HEK293 (cell line): ENCODE measurements around the gene KIRREL3.
A peak's percentile ranks its signal among the peaks of the same experiment; 100 is the strongest.

Experiments
- CTCF ChIA-PET: fragments of 350-600 bp; formaldehyde crosslinking; extraction: SDS; loops from one replicate; lab custom pipeline; 2021; ENCODE audit warnings: antibody characterized with exemption; lab: Yijun Ruan, JAX
- POLR2A ChIA-PET: fragments of 300-600 bp; formaldehyde crosslinking; extraction: SDS; loops from one replicate; lab custom pipeline; 2020; ENCODE audit warnings: antibody characterized with exemption, inconsistent platforms; lab: Yijun Ruan, JAX
- H3K27ac ChIP-seq: fragments of 200-500 bp; sonication (Bioruptor generic); 2 replicates; pipeline ENCODE4 v1.5.1; 2014; ENCODE audit warnings: low read depth, low read length, control low read depth, inconsistent platforms; ENCODE audit errors: extremely low read depth
- H3K36me3 ChIP-seq, 2 experiments: fragments of 200-500 bp in 1 of 2; sonication (Bioruptor generic) in 1 of 2; 1 replicate in 1 of 2; 2 replicates in 1 of 2; pipeline ENCODE4 v1.5.1; 2014 to 2017; ENCODE audit warnings: inconsistent platforms in 2 of 2, low read length in 2 of 2; ENCODE audit not compliant: control insufficient read depth in 2 of 2, insufficient read depth in 1 of 2
- H3K4me1 ChIP-seq: fragments of 200-500 bp; sonication (Bioruptor generic); 2 replicates; pipeline ENCODE4 v1.5.1; 2014; ENCODE audit warnings: mild to moderate bottlenecking, low read length, inconsistent platforms; ENCODE audit not compliant: control insufficient read depth, insufficient read depth
- H3K4me3 ChIP-seq: 2 replicates; pipeline ENCODE4 v1.5.1; 2011; ENCODE audit warnings: low read depth, mild to moderate bottlenecking, control low read depth, low read length, moderate library complexity
- H3K9me3 ChIP-seq: fragments of 200-500 bp; sonication (Bioruptor generic); 2 replicates; pipeline ENCODE4 v1.5.1; 2014; ENCODE audit warnings: low read depth, low read length, inconsistent platforms; ENCODE audit not compliant: control insufficient read depth, insufficient read depth
- MEIS1 ChIP-seq: sonication (generic); formaldehyde crosslinking; IDR thresholded peaks from 2 replicates; pipeline ENCODE4 v1.8.1; 2022; ENCODE audit warnings: missing genetic modification reagents, mild to moderate bottlenecking, borderline replicate concordance
- REPIN1 ChIP-seq: fragments of 450-650 bp; formaldehyde crosslinking; IDR thresholded peaks from 2 replicates; pipeline ENCODE4 v1.5.1; 2017; ENCODE audit warnings: missing biosample characterization, missing genetic modification characterization, low read depth
- REST ChIP-seq: fragments of 450-650 bp; formaldehyde crosslinking; IDR thresholded peaks from 2 replicates; pipeline ENCODE4 v1.5.1; 2016; ENCODE audit warnings: missing biosample characterization, missing genetic modification characterization
- ZNF37A ChIP-seq: fragments of 450-650 bp; IDR thresholded peaks from 2 replicates; pipeline ENCODE4 v1.5.1; 2018; ENCODE audit warnings: missing biosample characterization, missing genetic modification characterization
- ZNF433 ChIP-seq: fragments of 450-650 bp; formaldehyde crosslinking; IDR thresholded peaks from 2 replicates; pipeline ENCODE4 v1.5.1; 2016; ENCODE audit warnings: missing biosample characterization, missing genetic modification characterization, low read depth
- ZNF585B ChIP-seq: fragments of 450-650 bp; formaldehyde crosslinking; IDR thresholded peaks from 2 replicates; pipeline ENCODE4 v1.5.1; 2016; ENCODE audit warnings: missing biosample characterization, missing genetic modification characterization
- ZNF670 ChIP-seq: fragments of 450-650 bp; formaldehyde crosslinking; IDR thresholded peaks from 2 replicates; pipeline ENCODE4 v1.5.1; 2016; ENCODE audit warnings: missing biosample characterization, missing genetic modification characterization, low read depth
- ZNF792 ChIP-seq: fragments of 450-650 bp; formaldehyde crosslinking; IDR thresholded peaks from 2 replicates; pipeline ENCODE4 v1.5.1; 2016; ENCODE audit warnings: missing biosample characterization, missing genetic modification characterization
- ZSCAN18 ChIP-seq: fragments of 450-650 bp; formaldehyde crosslinking; IDR thresholded peaks from 2 replicates; pipeline ENCODE4 v1.5.1; 2016; ENCODE audit warnings: missing biosample characterization, missing genetic modification characterization
- TF ChIP-seq, protein P1 (sequence below): fragments of 450-650 bp; formaldehyde crosslinking; IDR thresholded peaks from 2 replicates; pipeline ENCODE4 v1.5.1; 2016; ENCODE audit warnings: missing biosample characterization, missing genetic modification characterization, borderline replicate concordance
- TF ChIP-seq, protein P2 (sequence below): fragments of 450-650 bp; formaldehyde crosslinking; IDR thresholded peaks from 2 replicates; pipeline ENCODE4 v1.5.1; 2017; ENCODE audit warnings: missing biosample characterization, missing genetic modification characterization

Gene KIRREL3

GRCh38 chr11:126546191-126546590 lies 454.4 kb downstream of the KIRREL3 start:
- Histone ChIP-seq H3K4me3 (no peak overlapping the region), H3K4me1 (no peaks in the 10 kb centered on the region)
- TF ChIP-seq ZNF37A (tag by site-specific recombination) = no peak
- no peak for TF ChIP-seq MEIS1 (CRISPR knock-in tag)
- TF ChIP-seq, protein P1, sequence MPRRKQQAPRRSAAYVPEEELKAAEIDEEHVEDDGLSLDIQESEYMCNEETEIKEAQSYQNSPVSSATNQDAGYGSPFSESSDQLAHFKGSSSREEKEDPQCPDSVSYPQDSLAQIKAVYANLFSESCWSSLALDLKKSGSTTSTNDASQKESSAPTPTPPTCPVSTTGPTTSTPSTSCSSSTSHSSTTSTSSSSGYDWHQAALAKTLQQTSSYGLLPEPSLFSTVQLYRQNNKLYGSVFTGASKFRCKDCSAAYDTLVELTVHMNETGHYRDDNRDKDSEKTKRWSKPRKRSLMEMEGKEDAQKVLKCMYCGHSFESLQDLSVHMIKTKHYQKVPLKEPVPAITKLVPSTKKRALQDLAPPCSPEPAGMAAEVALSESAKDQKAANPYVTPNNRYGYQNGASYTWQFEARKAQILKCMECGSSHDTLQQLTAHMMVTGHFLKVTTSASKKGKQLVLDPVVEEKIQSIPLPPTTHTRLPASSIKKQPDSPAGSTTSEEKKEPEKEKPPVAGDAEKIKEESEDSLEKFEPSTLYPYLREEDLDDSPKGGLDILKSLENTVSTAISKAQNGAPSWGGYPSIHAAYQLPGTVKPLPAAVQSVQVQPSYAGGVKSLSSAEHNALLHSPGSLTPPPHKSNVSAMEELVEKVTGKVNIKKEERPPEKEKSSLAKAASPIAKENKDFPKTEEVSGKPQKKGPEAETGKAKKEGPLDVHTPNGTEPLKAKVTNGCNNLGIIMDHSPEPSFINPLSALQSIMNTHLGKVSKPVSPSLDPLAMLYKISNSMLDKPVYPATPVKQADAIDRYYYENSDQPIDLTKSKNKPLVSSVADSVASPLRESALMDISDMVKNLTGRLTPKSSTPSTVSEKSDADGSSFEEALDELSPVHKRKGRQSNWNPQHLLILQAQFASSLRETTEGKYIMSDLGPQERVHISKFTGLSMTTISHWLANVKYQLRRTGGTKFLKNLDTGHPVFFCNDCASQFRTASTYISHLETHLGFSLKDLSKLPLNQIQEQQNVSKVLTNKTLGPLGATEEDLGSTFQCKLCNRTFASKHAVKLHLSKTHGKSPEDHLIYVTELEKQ (tag by site-specific recombination) = no peak
- peak; percentile 84 for TF ChIP-seq REST (tag by site-specific recombination)
- TF ChIP-seq ZNF792 (tag by site-specific recombination) = no peak
- TF ChIP-seq REPIN1 (tag by site-specific recombination) = no peak
- TF ChIP-seq, all 188 proteins: peak for 1
- Histone ChIP-seq H3K36me3 (no peaks in the 10 kb centered on the region), H3K27ac (no peak overlapping the region), H3K9me3 (no peaks in the 10 kb centered on the region)
- CTCF ChIA-PET = no interaction called here
- POLR2A ChIA-PET = no interaction called here

DNA sequence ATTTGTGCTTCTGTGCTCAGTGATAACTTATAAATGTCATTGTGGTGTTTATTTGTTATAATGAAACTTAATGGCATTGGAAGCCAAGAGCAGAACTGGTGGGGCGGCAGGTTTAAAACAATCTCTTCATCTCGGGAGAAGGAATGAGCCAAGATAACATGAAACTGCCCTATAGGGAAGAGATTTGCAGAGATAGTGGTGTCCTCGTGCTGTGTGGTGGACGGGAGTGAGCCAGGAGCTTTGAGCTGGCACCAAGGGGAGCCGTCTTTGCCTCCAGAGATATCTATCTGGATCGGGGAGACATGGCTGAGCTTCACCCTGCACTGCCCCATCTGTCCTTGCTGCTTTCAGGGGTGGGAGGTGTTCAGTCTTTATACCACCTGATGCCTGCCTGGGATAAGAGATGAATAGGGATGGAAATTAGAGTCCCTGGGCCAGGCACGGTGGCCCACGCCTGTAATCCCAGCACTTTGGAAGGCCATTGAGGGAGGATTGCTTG lies 455.5 kb downstream of the KIRREL3 start:
- no peaks in the 10 kb centered on the region for H3K36me3 ChIP-seq
- TF ChIP-seq ZNF585B (tag by site-specific recombination) = no peak
- TF ChIP-seq ZNF670 (tag by site-specific recombination) = no peak
- TF ChIP-seq ZSCAN18 (tag by site-specific recombination) = no peak
- TF ChIP-seq ZNF433 (tag by site-specific recombination) = no peak
- TF ChIP-seq, protein P2, sequence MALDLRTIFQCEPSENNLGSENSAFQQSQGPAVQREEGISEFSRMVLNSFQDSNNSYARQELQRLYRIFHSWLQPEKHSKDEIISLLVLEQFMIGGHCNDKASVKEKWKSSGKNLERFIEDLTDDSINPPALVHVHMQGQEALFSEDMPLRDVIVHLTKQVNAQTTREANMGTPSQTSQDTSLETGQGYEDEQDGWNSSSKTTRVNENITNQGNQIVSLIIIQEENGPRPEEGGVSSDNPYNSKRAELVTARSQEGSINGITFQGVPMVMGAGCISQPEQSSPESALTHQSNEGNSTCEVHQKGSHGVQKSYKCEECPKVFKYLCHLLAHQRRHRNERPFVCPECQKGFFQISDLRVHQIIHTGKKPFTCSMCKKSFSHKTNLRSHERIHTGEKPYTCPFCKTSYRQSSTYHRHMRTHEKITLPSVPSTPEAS (tag by site-specific recombination) = no peak
- no peak overlapping the region for H3K4me3 ChIP-seq
- no peaks in the 10 kb centered on the region for H3K9me3 ChIP-seq
- no peak overlapping the region for H3K27ac ChIP-seq
- H3K4me1 ChIP-seq = no peaks in the 10 kb centered on the region
- CTCF ChIA-PET = no interaction called here
- POLR2A ChIA-PET = no interaction called here
